ENCODE data around the gene DUSP5.

DNA sequence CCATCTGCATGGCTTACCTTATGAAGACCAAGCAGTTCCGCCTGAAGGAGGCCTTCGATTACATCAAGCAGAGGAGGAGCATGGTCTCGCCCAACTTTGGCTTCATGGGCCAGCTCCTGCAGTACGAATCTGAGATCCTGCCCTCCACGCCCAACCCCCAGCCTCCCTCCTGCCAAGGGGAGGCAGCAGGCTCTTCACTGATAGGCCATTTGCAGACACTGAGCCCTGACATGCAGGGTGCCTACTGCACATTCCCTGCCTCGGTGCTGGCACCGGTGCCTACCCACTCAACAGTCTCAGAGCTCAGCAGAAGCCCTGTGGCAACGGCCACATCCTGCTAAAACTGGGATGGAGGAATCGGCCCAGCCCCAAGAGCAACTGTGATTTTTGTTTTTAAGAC, 12.4 kb downstream of the DUSP5 start:
- TF ChIP-seq, protein P1, sequence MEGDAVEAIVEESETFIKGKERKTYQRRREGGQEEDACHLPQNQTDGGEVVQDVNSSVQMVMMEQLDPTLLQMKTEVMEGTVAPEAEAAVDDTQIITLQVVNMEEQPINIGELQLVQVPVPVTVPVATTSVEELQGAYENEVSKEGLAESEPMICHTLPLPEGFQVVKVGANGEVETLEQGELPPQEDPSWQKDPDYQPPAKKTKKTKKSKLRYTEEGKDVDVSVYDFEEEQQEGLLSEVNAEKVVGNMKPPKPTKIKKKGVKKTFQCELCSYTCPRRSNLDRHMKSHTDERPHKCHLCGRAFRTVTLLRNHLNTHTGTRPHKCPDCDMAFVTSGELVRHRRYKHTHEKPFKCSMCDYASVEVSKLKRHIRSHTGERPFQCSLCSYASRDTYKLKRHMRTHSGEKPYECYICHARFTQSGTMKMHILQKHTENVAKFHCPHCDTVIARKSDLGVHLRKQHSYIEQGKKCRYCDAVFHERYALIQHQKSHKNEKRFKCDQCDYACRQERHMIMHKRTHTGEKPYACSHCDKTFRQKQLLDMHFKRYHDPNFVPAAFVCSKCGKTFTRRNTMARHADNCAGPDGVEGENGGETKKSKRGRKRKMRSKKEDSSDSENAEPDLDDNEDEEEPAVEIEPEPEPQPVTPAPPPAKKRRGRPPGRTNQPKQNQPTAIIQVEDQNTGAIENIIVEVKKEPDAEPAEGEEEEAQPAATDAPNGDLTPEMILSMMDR (IDR thresholded peaks at IDR 0.05 in 4 of 5, conservative IDR thresholded peaks at IDR 0.05 in 1 of 5) = no peak
- no peak for TF ChIP-seq POLR2A (IDR thresholded peaks at IDR 0.05)
